B cell (primary cell): Measurements from ENCODE around the gene PCDH9. TPM values are rescaled to one million over a fixed set of nuclear protein-coding genes. Genes with fewer than 3 reads are reported as not detected.

Experiments
- ATAC-seq: fragments of 200-7000 bp; cut with Tn5 transposase; one replicate; pipeline ENCODE4 v1.10.0; 2021; ENCODE audit warnings: low read depth, mild to moderate bottlenecking, moderate number of reproducible peaks, moderate library complexity
- CTCF ChIA-PET: fragments of 350-600 bp; sonication (Branson Sonifier 250); formaldehyde crosslinking; loops from one replicate; lab custom pipeline; 2021; ENCODE audit warnings: antibody characterized with exemption, inconsistent platforms; lab: Charles Lee
- POLR2A ChIA-PET: fragments of 350-600 bp; sonication (Branson Sonifier 250); formaldehyde crosslinking; loops from one replicate; lab custom pipeline; 2021; ENCODE audit warnings: antibody characterized with exemption; lab: Charles Lee
- DNase-seq: peaks from one replicate; pipeline ENCODE4 v3.0.0; 2013
- H2AFZ ChIP-seq: 2 replicates; pipeline ENCODE4 v1.6.1; 2012; ENCODE audit warnings: mild to moderate bottlenecking, low read depth, low read length; ENCODE audit not compliant: insufficient read depth, poor library complexity, severe bottlenecking
- H3K27ac ChIP-seq, 2 donors: 1 replicate in 1 of 2; 2 replicates in 1 of 2; pipeline ENCODE4 v1.5.1; 2012 to 2013; ENCODE audit warnings: low read length in 2 of 2, mild to moderate bottlenecking in 2 of 2, moderate library complexity in 1 of 2
- H3K27me3 ChIP-seq, 4 experiments: fragments of 200-600 bp in 1 of 4; sonication (generic) in 1 of 4; replicated peaks in 1 of 4; 1 replicate in 2 of 4; 2 replicates in 2 of 4; pipeline versions ENCODE4 v1.6.1 to v1.7.0; 2013 to 2016; ENCODE audit warnings: low read length in 3 of 4, mild to moderate bottlenecking in 2 of 4, mixed read lengths in 1 of 4, moderate library complexity in 1 of 4; ENCODE audit not compliant: insufficient read depth in 4 of 4, control insufficient read depth in 3 of 4; ENCODE audit errors: control extremely low read depth in 1 of 4
- H3K36me3 ChIP-seq, 2 experiments: replicated peaks in 1 of 2; 1 replicate in 1 of 2; 2 replicates in 1 of 2; pipeline versions ENCODE4 v1.6.1 to v1.7.1; 2013; ENCODE audit warnings: low read length in 1 of 2; ENCODE audit not compliant: insufficient read depth in 2 of 2, control insufficient read depth in 1 of 2; ENCODE audit errors: control extremely low read depth in 1 of 2, extremely low read depth in 1 of 2
- H3K4me1 ChIP-seq, 2 donors: fragments of 200-600 bp in 1 of 2; sonication (generic) in 1 of 2; 1 replicate in 1 of 2; 2 replicates in 1 of 2; pipeline versions ENCODE4 v1.5.1 to v1.6.1; 2013 to 2017; ENCODE audit warnings: low read length in 2 of 2; ENCODE audit not compliant: control insufficient read depth in 2 of 2, insufficient read depth in 2 of 2
- H3K4me2 ChIP-seq: replicated peaks from 2 replicates; pipeline ENCODE3; 2012; ENCODE audit warnings: mild to moderate bottlenecking, low read depth, low read length; ENCODE audit not compliant: poor library complexity, severe bottlenecking
- H3K4me3 ChIP-seq, 5 experiments: fragments of 200-600 bp in 1 of 5; sonication (generic) in 1 of 5; 1 replicate in 3 of 5; 2 replicates in 2 of 5; pipeline versions ENCODE4 v1.5.1 to v1.7.0; 2011 to 2016; ENCODE audit warnings: low read length in 4 of 5, mild to moderate bottlenecking in 4 of 5, low read depth in 2 of 5, control low read depth in 1 of 5, moderate library complexity in 1 of 5; ENCODE audit not compliant: insufficient read depth in 1 of 5; ENCODE audit errors: control extremely low read depth in 1 of 5, extremely low read depth in 1 of 5
- H3K79me2 ChIP-seq: fragments of 200-600 bp; sonication (generic); one replicate; pipeline ENCODE4 v1.6.0; 2016; ENCODE audit warnings: low read length; ENCODE audit not compliant: control insufficient read depth, insufficient read depth
- H3K9ac ChIP-seq: fragments of 200-600 bp; sonication (generic); 2 replicates; pipeline ENCODE4 v1.6.1; 2017; ENCODE audit warnings: mild to moderate bottlenecking, low read length, moderate library complexity
- H3K9me3 ChIP-seq, 3 donors: one replicate each; pipeline versions ENCODE4 v1.6.1 to v1.7.1; 2013; ENCODE audit warnings: low read length in 2 of 3; ENCODE audit not compliant: control insufficient read depth in 2 of 3, insufficient read depth in 1 of 3; ENCODE audit errors: control extremely low read depth in 1 of 3
- H4K20me1 ChIP-seq: 2 replicates; pipeline ENCODE4 v1.6.0; 2012; ENCODE audit warnings: mild to moderate bottlenecking, low read length; ENCODE audit not compliant: insufficient read depth, control insufficient read depth, poor library complexity, severe bottlenecking
- H3K27ac Mint-ChIP-seq: one replicate; pipeline ENCODE4 v1.8.0; 2021; ENCODE audit warnings: mixed read lengths
- H3K27me3 Mint-ChIP-seq: one replicate; pipeline ENCODE4 v1.8.0; 2021; ENCODE audit warnings: mixed read lengths
- H3K4me1 Mint-ChIP-seq: one replicate; pipeline ENCODE4 v1.8.0; 2021; ENCODE audit warnings: mixed read lengths
- H3K4me3 Mint-ChIP-seq: one replicate; pipeline ENCODE4 v1.8.0; 2021; ENCODE audit warnings: mixed read lengths
- H3K9me3 Mint-ChIP-seq: one replicate; pipeline ENCODE4 v1.8.0; 2022; ENCODE audit warnings: mixed read lengths; ENCODE audit not compliant: insufficient read depth
- CTCF ChIP-seq: fragments of 200-600 bp; IDR thresholded peaks from one replicate; pipeline ENCODE4 v1.8.0; 2022; ENCODE audit warnings: antibody characterized with exemption, mild to moderate bottlenecking
- EZH2 ChIP-seq: IDR thresholded peaks from 2 replicates; pipeline ENCODE4 v1.6.1; 2012; ENCODE audit warnings: borderline replicate concordance, low read depth, mild to moderate bottlenecking, moderate library complexity, low read length; ENCODE audit not compliant: insufficient read depth, poor library complexity, severe bottlenecking
- WGBS: methylation state at CpG from one replicate; pipeline ENCODE4 v1.1.5; 2013; ENCODE audit warnings: missing lambda C conversion rate; ENCODE audit not compliant: insufficient coverage; 5-methylcytosine and 5-hydroxymethylcytosine counted together
- intact Hi-C: fragments of 100-400 bp; cut with micrococcal nuclease; formaldehyde crosslinking; loops from one replicate; pipeline ENCODE4 v1.10.0; 2022
- polyA plus RNA-seq: library from polyadenylated mRNA; depleted of rRNA; stranded (reverse); fragments of >200 nt; gene quantifications from 2 replicates; pipeline ENCODE4 v1.2.3, GENCODE V29; 2012
- total RNA-seq, 2 donors: library from RNA; stranded (reverse); fragments of 120-200 nt in 1 of 2; gene quantifications; 1 replicate in 1 of 2; 2 replicates in 1 of 2; pipeline versions ENCODE4 v1.2.3 to v1.2.4, GENCODE V29; 2013 to 2022

PCDH9 gene
- total and polyA plus RNA-seq, 2 donors (not counting 1 experiment from before 2014, with no cell fraction given) = 13.1 to 21.8 TPM

GRCh38 chr13:66469745-66470144, 760.4 kb downstream of the PCDH9 start:
- Histone ChIP-seq H3K9ac (no peak overlapping the region), H3K27ac (no peak overlapping the region), H4K20me1 (no peaks in the 10 kb centered on the region), H3K4me2 (no peak overlapping the region), H3K4me1 (no peaks in the 10 kb centered on the region), H2AFZ (no peak overlapping the region), H3K79me2 (no peaks in the 10 kb centered on the region), H3K36me3 (no peaks in the 10 kb centered on the region), H3K27me3 (no peaks in the 10 kb centered on the region), H3K9me3 (peaks cover 0 to 1% (median 0%) of the 10 kb centered on the region in 3 donors), H3K4me3 (no peak overlapping the region)
- WGBS = 90% methylated on average over 2 of the region's 6 CpGs
- ChIA-PET CTCF (no interaction called here), POLR2A (no interaction called here)
- Mint-ChIP-seq H3K27ac (no peak overlapping the region), H3K9me3 (no peaks in the 10 kb centered on the region), H3K27me3 (no peaks in the 10 kb centered on the region), H3K4me1 (peaks cover 9% of the 10 kb centered on the region), H3K4me3 (no peak overlapping the region)
- intact Hi-C loops = no loop called here
- DNase-seq = no peak
- no peak for ATAC-seq
- no peak for TF ChIP-seq CTCF
- no peak for TF ChIP-seq EZH2

GRCh38 chr13:66468656-66469055, 761.5 kb downstream of the PCDH9 start:
- peaks cover 0 to 1% (median 0%) of the 10 kb centered on the region in 3 donors for H3K9me3 ChIP-seq
- no peak overlapping the region for H3K9ac ChIP-seq
- H2AFZ ChIP-seq = no peak overlapping the region
- Mint-ChIP-seq H3K4me3 (no peak overlapping the region), H3K4me1 (peaks cover 9% of the 10 kb centered on the region), H3K27ac (no peak overlapping the region), H3K27me3 (no peaks in the 10 kb centered on the region), H3K9me3 (no peaks in the 10 kb centered on the region)
- no peak overlapping the region for H3K27ac ChIP-seq
- no peak for ATAC-seq
- no peak for TF ChIP-seq EZH2
- no peak for TF ChIP-seq CTCF
- H3K79me2 ChIP-seq = no peaks in the 10 kb centered on the region
- no peaks in the 10 kb centered on the region for H3K27me3 ChIP-seq
- intact Hi-C loops = no loop called here
- H3K4me3 ChIP-seq = no peak overlapping the region
- no peaks in the 10 kb centered on the region for H3K4me1 ChIP-seq
- DNase-seq = no peak
- H4K20me1 ChIP-seq = no peaks in the 10 kb centered on the region
- no peaks in the 10 kb centered on the region for H3K36me3 ChIP-seq
- CTCF ChIA-PET = no interaction called here
- POLR2A ChIA-PET = no interaction called here
- no peak overlapping the region for H3K4me2 ChIP-seq
